A549 (cell line): ENCODE results near the gene ZFY.
"Not testable (repeated sequence)": the region's sequence is repeated elsewhere in the genome, so short reads cannot be mapped to it uniquely, and the experiment has no call there.

Experiments
- BCL3 ChIP-seq: fragments of >200 bp; sonication (Bioruptor Twin); formaldehyde crosslinking; IDR thresholded peaks from 3 replicates; pipeline ENCODE4 v1.6.1; 2016
- CHD2 ChIP-seq: fragments of 150-350 bp; IDR thresholded peaks from 2 replicates; pipeline ENCODE4 v1.6.1; 2014; ENCODE audit warnings: low read length; ENCODE audit not compliant: partially characterized antibody
- CTCF ChIP-seq: fragments of >200 bp; sonication (Bioruptor Twin); formaldehyde crosslinking; IDR thresholded peaks from 3 replicates; pipeline ENCODE4 v1.5.1; 2016
- KDM1A ChIP-seq: fragments of 200-600 bp; sonication (generic); IDR thresholded peaks from 2 replicates; pipeline ENCODE4 v1.6.1; 2016; ENCODE audit warnings: low read depth, mild to moderate bottlenecking
- POLR2A ChIP-seq: IDR thresholded peaks from 2 replicates; pipeline ENCODE4 v1.6.1; 2012; ENCODE audit warnings: mild to moderate bottlenecking, low read length

GRCh38 chrY:2997369-2997768, 62.2 kb downstream of the ZFY start:
- TF ChIP-seq POLR2A, CTCF, KDM1A, CHD2, BCL3: not testable (repeated sequence)
